C4-2B (cell line): ENCODE data around the gene PKD1L1.

Source experiments
- ZFX ChIP-seq: fragments of 450-650 bp; IDR thresholded peaks from 2 replicates; pipeline ENCODE4 v1.6.1; 2017
- TF ChIP-seq, protein P1 (sequence below): fragments of 450-650 bp; conservative IDR thresholded peaks from 2 replicates; pipeline ENCODE4 v1.5.1; 2017; ENCODE audit warnings: mild to moderate bottlenecking

- TF ChIP-seq, protein P1, sequence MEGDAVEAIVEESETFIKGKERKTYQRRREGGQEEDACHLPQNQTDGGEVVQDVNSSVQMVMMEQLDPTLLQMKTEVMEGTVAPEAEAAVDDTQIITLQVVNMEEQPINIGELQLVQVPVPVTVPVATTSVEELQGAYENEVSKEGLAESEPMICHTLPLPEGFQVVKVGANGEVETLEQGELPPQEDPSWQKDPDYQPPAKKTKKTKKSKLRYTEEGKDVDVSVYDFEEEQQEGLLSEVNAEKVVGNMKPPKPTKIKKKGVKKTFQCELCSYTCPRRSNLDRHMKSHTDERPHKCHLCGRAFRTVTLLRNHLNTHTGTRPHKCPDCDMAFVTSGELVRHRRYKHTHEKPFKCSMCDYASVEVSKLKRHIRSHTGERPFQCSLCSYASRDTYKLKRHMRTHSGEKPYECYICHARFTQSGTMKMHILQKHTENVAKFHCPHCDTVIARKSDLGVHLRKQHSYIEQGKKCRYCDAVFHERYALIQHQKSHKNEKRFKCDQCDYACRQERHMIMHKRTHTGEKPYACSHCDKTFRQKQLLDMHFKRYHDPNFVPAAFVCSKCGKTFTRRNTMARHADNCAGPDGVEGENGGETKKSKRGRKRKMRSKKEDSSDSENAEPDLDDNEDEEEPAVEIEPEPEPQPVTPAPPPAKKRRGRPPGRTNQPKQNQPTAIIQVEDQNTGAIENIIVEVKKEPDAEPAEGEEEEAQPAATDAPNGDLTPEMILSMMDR = no peak
- no peak for TF ChIP-seq ZFX
These were observed 170.6 kb downstream of the PKD1L1 start for GRCh38 chr7:47777531-47778152.
